Kidney glomerular epithelial cell (primary cell): ENCODE measurements around the gene SGF29.
"Not testable (repeated sequence)": the region's sequence is repeated elsewhere in the genome, so short reads cannot be mapped to it uniquely, and the experiment has no call there.

Source experiments
- DNase-seq: peaks from one replicate; lab custom pipeline; 2025; lab: John Stamatoyannopoulos, UW

The SGF29 gene

DNA sequence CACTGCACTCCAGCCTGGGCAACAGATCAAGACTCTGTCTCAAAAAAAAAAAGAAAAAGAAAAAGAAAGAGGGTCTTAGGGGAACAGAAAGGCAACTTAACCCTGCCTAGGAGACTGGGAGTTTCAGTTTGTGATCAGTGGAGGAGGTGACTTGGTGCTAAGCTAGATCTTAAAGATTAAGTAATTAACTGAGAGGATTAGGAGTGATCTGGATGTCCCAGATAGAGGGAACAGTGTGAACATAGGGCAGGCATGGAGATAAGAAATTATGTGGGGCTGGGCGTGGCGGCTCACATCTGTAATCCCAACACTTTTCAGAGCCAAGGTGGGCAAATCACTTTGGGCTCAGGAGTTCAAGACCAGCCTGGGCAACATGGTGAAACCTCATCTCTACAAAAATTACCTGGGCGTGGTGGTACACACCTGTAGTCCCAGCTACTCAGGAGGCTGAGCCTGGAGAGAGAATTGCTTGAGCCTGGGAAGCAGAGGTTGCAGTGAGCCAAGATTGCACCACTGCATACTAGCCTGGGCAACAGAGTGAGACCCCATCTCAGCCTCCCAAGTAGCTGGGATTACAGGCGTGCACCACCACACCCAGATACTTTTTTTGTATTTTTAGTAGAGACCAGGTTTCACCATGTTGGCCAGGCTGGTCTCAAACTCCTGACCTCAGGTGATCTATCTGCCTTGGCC, 12.7 kb downstream of the SGF29 start:
- DNase-seq: not testable (repeated sequence)

DNA sequence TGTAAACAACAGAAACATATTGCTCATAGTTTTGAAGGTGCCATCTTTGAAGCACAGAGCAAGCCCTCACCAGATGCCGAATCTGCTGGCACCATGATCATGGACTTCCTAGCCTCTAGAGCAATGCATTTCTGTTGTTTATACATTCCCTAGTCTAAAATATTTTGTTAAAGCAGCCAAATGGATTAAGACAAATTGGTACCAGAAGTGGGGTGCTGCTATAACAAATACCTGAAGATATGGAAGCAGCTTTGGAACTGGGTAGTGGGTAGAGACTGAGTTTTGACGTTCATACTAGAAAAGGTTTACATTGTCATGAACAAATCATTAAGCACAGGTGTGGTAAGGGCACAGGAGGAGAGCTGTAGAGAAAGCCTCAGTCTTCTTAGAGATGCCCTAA, 13.6 kb downstream of the SGF29 start:
- DNase-seq: no peak

- no peak for DNase-seq
Measured at GRCh38 chr16:28569021-28569420, 15.3 kb downstream of the SGF29 start.

- no peak for DNase-seq
Measured at GRCh38 chr16:28569968-28570752, 16.4 kb downstream of the SGF29 start.

GRCh38 chr16:28572696-28573510, 19.2 kb downstream of the SGF29 start:
- DNase-seq: no peak

DNA sequence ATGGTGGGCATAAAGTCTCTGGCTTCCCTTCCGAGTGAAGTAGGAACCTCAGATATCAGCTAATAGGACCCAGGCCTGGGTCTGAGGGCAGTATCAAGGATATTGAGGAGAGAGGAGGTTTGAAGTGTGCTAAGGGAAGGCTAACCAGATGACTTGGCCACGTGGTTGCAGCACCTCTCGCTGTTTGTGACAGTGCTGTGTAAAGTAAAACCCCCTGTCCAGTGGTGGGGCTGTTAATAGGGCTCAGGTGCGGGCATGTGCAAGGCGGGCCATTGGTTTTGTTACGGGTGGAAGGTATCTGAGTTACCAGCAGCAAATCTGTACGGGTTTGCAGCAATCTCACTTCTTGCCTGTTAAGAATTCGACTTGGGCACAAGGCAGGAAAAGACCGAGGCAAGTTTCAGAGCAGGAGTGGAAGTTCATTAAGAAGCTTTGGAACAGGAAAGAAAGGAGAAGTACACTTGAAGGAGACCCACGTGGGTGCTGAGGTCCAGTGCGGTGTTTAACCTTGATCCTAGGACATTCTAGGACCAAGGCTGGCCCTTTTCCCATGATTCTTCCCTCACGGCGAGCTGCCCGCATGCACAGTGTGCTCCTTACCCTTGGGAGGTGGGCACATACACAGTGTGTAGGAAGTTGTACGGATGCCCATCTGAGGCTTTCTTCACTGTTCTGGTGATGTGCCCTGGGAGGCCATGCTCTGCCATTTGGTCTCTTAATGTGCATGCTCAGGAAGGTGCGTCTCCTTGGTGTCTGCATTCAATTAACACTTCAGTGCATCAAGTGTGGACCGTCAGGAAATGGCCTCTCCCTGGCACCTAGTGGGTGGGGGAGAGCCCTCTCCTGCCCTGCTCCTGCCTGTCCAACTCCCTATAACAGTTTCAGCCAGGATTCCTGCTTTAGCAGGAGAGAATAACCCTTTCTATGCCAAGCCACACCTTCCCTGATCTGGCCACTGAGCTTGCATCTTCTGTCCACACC, 20.3 kb downstream of the SGF29 start:
- DNase-seq: no peak

- DNase-seq: no peak
Measured at GRCh38 chr16:28574925-28575324, 21.2 kb downstream of the SGF29 start.

DNA sequence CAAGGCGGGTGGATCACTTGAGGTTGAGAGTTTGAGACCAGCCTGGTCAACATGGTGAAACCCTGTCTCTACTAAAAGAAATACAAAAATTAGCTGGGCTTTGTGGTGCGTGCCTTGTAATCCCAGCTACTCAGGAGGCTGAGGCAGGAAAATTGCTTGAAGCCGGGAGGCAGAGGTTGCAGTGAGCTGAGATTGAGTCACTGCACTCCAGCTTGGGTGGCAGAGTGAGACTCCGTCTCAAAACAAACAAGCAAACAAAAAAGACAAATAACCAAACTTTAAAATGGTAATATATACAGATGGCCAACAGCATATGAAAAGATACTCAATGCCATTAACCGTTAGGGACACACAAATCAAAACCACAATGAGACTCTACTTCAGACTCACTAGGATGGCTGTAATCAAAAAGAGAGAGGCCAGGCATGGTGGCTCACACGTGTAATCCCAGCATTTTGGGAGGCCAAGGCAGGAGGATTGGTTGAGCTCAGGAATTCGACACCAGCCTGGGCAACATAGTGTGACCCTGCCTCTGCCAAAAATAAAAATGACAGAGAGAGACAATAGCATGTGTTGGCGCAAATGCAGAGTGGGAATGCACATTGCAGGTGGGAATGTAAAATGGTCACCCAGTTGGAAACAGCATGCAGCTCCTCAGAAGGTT, 21.9 kb downstream of the SGF29 start:
- DNase-seq: no peak

GRCh38 chr16:28580726-28581315, 27.1 kb downstream of the SGF29 start:
- no peak for DNase-seq

DNA sequence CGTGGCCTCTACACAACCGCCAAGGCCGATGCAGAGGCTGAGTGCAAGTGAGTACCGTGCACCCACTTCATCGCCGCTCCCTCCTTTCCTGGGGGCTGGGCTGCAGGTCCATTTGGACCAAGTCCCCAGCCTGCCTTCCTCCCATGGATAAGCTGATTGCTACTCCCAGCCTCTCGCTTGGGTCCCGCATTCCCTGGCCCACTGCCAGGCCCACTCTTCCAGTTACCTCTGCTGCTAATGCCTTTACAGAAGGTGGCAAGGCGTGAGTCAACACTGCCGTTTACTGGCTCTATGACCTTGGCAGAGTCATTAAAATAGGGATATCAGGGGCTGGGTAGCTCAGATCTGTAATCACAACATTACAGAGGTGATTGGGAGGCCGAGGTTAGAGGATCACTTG, 32.0 kb downstream of the SGF29 start:
- no peak for DNase-seq

- DNase-seq: no peak
Measured at GRCh38 chr16:28586466-28586865, 32.7 kb downstream of the SGF29 start.

- no peak for DNase-seq
Measured at GRCh38 chr16:28587386-28587785, 33.7 kb downstream of the SGF29 start.

- DNase-seq: no peak
Measured at GRCh38 chr16:28589069-28589468, 35.3 kb downstream of the SGF29 start.

GRCh38 chr16:28589930-28590329, 36.2 kb downstream of the SGF29 start:
- no peak for DNase-seq

DNA sequence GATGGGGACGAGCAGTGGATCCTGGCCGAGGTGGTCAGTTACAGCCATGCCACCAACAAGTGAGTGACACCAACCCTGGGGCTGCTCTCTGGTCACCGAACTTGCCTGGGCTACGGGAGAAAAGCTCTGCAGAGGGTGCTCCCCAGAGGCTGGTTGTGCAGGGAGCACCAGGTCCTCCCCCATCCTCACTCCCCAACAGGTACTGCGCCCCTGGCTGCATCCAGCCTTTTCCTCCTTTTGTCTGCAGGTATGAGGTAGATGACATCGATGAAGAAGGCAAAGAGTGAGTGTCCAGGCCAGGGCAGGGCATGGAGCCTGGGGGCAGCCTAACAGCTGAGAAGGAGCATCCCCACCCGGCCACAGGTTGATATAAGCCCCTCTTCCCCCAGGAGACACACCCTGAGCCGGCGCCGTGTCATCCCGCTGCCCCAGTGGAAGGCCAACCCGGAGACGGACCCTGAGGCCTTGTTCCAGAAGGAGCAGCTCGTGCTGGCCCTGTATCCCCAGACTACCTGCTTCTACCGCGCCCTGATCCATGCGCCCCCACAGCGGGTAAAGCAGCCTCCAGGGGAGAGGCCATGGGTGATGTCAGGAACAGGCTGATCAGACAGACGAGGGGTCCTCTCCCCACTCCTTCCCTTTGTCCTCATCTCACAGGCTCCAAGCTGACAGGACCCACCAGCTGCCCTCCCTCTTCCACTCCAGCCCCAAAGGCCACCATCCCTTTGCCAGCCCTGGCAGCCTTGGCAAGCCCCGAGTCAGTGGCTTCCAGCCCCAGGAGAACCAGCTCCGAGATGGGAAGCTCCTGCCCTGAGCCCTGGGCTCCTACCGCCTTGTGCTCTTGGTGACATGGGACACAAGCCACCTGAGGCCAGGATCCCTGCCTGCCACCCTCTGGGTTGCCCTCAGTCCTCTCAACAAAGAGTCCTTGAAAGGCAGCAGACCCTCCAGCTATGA, 36.9 kb downstream of the SGF29 start:
- no peak for DNase-seq

GRCh38 chr16:28591355-28591754, 37.6 kb downstream of the SGF29 start:
- DNase-seq: no peak

GRCh38 chr16:28592511-28592910, 38.8 kb downstream of the SGF29 start:
- no peak for DNase-seq

GRCh38 chr16:28592979-28593553, 39.3 kb downstream of the SGF29 start:
- no peak for DNase-seq

GRCh38 chr16:28595451-28595850, 41.7 kb downstream of the SGF29 start:
- not testable (repeated sequence) for DNase-seq
